Measurements from ENCODE around the gene RYR2.

Gene RYR2

GRCh38 chr1:237033061-237033460 lies 8.9 kb upstream of the RYR2 start:
- FAIRE-seq = no peak

GRCh38 chr1:237033804-237034203 lies 8.2 kb upstream of the RYR2 start:
- FAIRE-seq = no peak

- no peak for FAIRE-seq
These were observed 6.2 kb upstream of the RYR2 start for GRCh38 chr1:237035759-237036158.

GRCh38 chr1:237038211-237038610 lies 3.8 kb upstream of the RYR2 start:
- no peak for FAIRE-seq

- no peak for FAIRE-seq
These were observed 1.2 kb upstream of the RYR2 start for GRCh38 chr1:237040823-237041222.

GRCh38 chr1:237041461-237041794 lies 556 bp upstream of the RYR2 start:
- no peak for FAIRE-seq

- no peak for FAIRE-seq
These were observed 525 bp downstream of the RYR2 start for GRCh38 chr1:237042526-237042891.

GRCh38 chr1:237042892-237043576 lies 1.1 kb downstream of the RYR2 start:
- FAIRE-seq = no peak

GRCh38 chr1:237043846-237044636 lies 2.1 kb downstream of the RYR2 start:
- FAIRE-seq = no peak

GRCh38 chr1:237045278-237046016 lies 3.5 kb downstream of the RYR2 start:
- FAIRE-seq = no peak

- no peak for FAIRE-seq
These were observed 6.8 kb downstream of the RYR2 start for GRCh38 chr1:237048803-237049202.

- no peak for FAIRE-seq
These were observed 8.2 kb downstream of the RYR2 start for GRCh38 chr1:237050185-237050584.

- FAIRE-seq = no peak
These were observed 8.9 kb downstream of the RYR2 start for GRCh38 chr1:237050915-237051314.

- FAIRE-seq = no peak
These were observed 12.3 kb downstream of the RYR2 start for GRCh38 chr1:237054313-237054712.

- no peak for FAIRE-seq
These were observed 16.5 kb downstream of the RYR2 start for GRCh38 chr1:237058470-237058869.

GRCh38 chr1:237059244-237059643 lies 17.3 kb downstream of the RYR2 start:
- no peak for FAIRE-seq

- no peak for FAIRE-seq
These were observed 21.0 kb downstream of the RYR2 start for GRCh38 chr1:237062976-237063375.

GRCh38 chr1:237065903-237066302 lies 23.9 kb downstream of the RYR2 start:
- FAIRE-seq = no peak

- no peak for FAIRE-seq
These were observed 28.5 kb downstream of the RYR2 start for GRCh38 chr1:237070519-237070918.

- FAIRE-seq = no peak
These were observed 29.8 kb downstream of the RYR2 start for GRCh38 chr1:237071641-237072420.

GRCh38 chr1:237074371-237075117 lies 32.6 kb downstream of the RYR2 start:
- no peak for FAIRE-seq

- no peak for FAIRE-seq
These were observed 42.5 kb downstream of the RYR2 start for GRCh38 chr1:237084341-237085077.
